B cell (primary cell): Measurements from ENCODE around the gene MAN1A1. TPM values are rescaled to one million over a fixed set of nuclear protein-coding genes. Genes with fewer than 3 reads are reported as not detected.

Source experiments
- ATAC-seq: fragments of 200-7000 bp; cut with Tn5 transposase; one replicate; pipeline ENCODE4 v1.10.0; 2021; ENCODE audit warnings: low read depth, mild to moderate bottlenecking, moderate number of reproducible peaks, moderate library complexity
- CTCF ChIA-PET: fragments of 350-600 bp; sonication (Branson Sonifier 250); formaldehyde crosslinking; loops from one replicate; lab custom pipeline; 2021; ENCODE audit warnings: antibody characterized with exemption, inconsistent platforms; lab: Charles Lee
- POLR2A ChIA-PET: fragments of 350-600 bp; sonication (Branson Sonifier 250); formaldehyde crosslinking; loops from one replicate; lab custom pipeline; 2021; ENCODE audit warnings: antibody characterized with exemption; lab: Charles Lee
- DNase-seq: peaks from one replicate; pipeline ENCODE4 v3.0.0; 2013
- H2AFZ ChIP-seq: 2 replicates; pipeline ENCODE4 v1.6.1; 2012; ENCODE audit warnings: mild to moderate bottlenecking, low read depth, low read length; ENCODE audit not compliant: insufficient read depth, poor library complexity, severe bottlenecking
- H3K27ac ChIP-seq, 2 donors: 1 replicate in 1 of 2; 2 replicates in 1 of 2; pipeline ENCODE4 v1.5.1; 2012 to 2013; ENCODE audit warnings: low read length in 2 of 2, mild to moderate bottlenecking in 2 of 2, moderate library complexity in 1 of 2
- H3K27me3 ChIP-seq, 4 experiments: fragments of 200-600 bp in 1 of 4; sonication (generic) in 1 of 4; replicated peaks in 1 of 4; 1 replicate in 2 of 4; 2 replicates in 2 of 4; pipeline versions ENCODE4 v1.6.1 to v1.7.0; 2013 to 2016; ENCODE audit warnings: low read length in 3 of 4, mild to moderate bottlenecking in 2 of 4, mixed read lengths in 1 of 4, moderate library complexity in 1 of 4; ENCODE audit not compliant: insufficient read depth in 4 of 4, control insufficient read depth in 3 of 4; ENCODE audit errors: control extremely low read depth in 1 of 4
- H3K36me3 ChIP-seq, 2 experiments: replicated peaks in 1 of 2; 1 replicate in 1 of 2; 2 replicates in 1 of 2; pipeline versions ENCODE4 v1.6.1 to v1.7.1; 2013; ENCODE audit warnings: low read length in 1 of 2; ENCODE audit not compliant: insufficient read depth in 2 of 2, control insufficient read depth in 1 of 2; ENCODE audit errors: control extremely low read depth in 1 of 2, extremely low read depth in 1 of 2
- H3K4me1 ChIP-seq, 2 donors: fragments of 200-600 bp in 1 of 2; sonication (generic) in 1 of 2; 1 replicate in 1 of 2; 2 replicates in 1 of 2; pipeline versions ENCODE4 v1.5.1 to v1.6.1; 2013 to 2017; ENCODE audit warnings: low read length in 2 of 2; ENCODE audit not compliant: control insufficient read depth in 2 of 2, insufficient read depth in 2 of 2
- H3K4me2 ChIP-seq: replicated peaks from 2 replicates; pipeline ENCODE3; 2012; ENCODE audit warnings: mild to moderate bottlenecking, low read depth, low read length; ENCODE audit not compliant: poor library complexity, severe bottlenecking
- H3K4me3 ChIP-seq, 5 experiments: fragments of 200-600 bp in 1 of 5; sonication (generic) in 1 of 5; 1 replicate in 3 of 5; 2 replicates in 2 of 5; pipeline versions ENCODE4 v1.5.1 to v1.7.0; 2011 to 2016; ENCODE audit warnings: low read length in 4 of 5, mild to moderate bottlenecking in 4 of 5, low read depth in 2 of 5, control low read depth in 1 of 5, moderate library complexity in 1 of 5; ENCODE audit not compliant: insufficient read depth in 1 of 5; ENCODE audit errors: control extremely low read depth in 1 of 5, extremely low read depth in 1 of 5
- H3K79me2 ChIP-seq: fragments of 200-600 bp; sonication (generic); one replicate; pipeline ENCODE4 v1.6.0; 2016; ENCODE audit warnings: low read length; ENCODE audit not compliant: control insufficient read depth, insufficient read depth
- H3K9ac ChIP-seq: fragments of 200-600 bp; sonication (generic); 2 replicates; pipeline ENCODE4 v1.6.1; 2017; ENCODE audit warnings: mild to moderate bottlenecking, low read length, moderate library complexity
- H3K9me3 ChIP-seq, 3 donors: one replicate each; pipeline versions ENCODE4 v1.6.1 to v1.7.1; 2013; ENCODE audit warnings: low read length in 2 of 3; ENCODE audit not compliant: control insufficient read depth in 2 of 3, insufficient read depth in 1 of 3; ENCODE audit errors: control extremely low read depth in 1 of 3
- H4K20me1 ChIP-seq: 2 replicates; pipeline ENCODE4 v1.6.0; 2012; ENCODE audit warnings: mild to moderate bottlenecking, low read length; ENCODE audit not compliant: insufficient read depth, control insufficient read depth, poor library complexity, severe bottlenecking
- H3K27ac Mint-ChIP-seq: one replicate; pipeline ENCODE4 v1.8.0; 2021; ENCODE audit warnings: mixed read lengths
- H3K27me3 Mint-ChIP-seq: one replicate; pipeline ENCODE4 v1.8.0; 2021; ENCODE audit warnings: mixed read lengths
- H3K4me1 Mint-ChIP-seq: one replicate; pipeline ENCODE4 v1.8.0; 2021; ENCODE audit warnings: mixed read lengths
- H3K4me3 Mint-ChIP-seq: one replicate; pipeline ENCODE4 v1.8.0; 2021; ENCODE audit warnings: mixed read lengths
- H3K9me3 Mint-ChIP-seq: one replicate; pipeline ENCODE4 v1.8.0; 2022; ENCODE audit warnings: mixed read lengths; ENCODE audit not compliant: insufficient read depth
- CTCF ChIP-seq: fragments of 200-600 bp; IDR thresholded peaks from one replicate; pipeline ENCODE4 v1.8.0; 2022; ENCODE audit warnings: antibody characterized with exemption, mild to moderate bottlenecking
- EZH2 ChIP-seq: IDR thresholded peaks from 2 replicates; pipeline ENCODE4 v1.6.1; 2012; ENCODE audit warnings: borderline replicate concordance, low read depth, mild to moderate bottlenecking, moderate library complexity, low read length; ENCODE audit not compliant: insufficient read depth, poor library complexity, severe bottlenecking
- WGBS: methylation state at CpG from one replicate; pipeline ENCODE4 v1.1.5; 2013; ENCODE audit warnings: missing lambda C conversion rate; ENCODE audit not compliant: insufficient coverage; 5-methylcytosine and 5-hydroxymethylcytosine counted together
- intact Hi-C: fragments of 100-400 bp; cut with micrococcal nuclease; formaldehyde crosslinking; loops from one replicate; pipeline ENCODE4 v1.10.0; 2022
- polyA plus RNA-seq: library from polyadenylated mRNA; depleted of rRNA; stranded (reverse); fragments of >200 nt; gene quantifications from 2 replicates; pipeline ENCODE4 v1.2.3, GENCODE V29; 2012
- total RNA-seq, 2 donors: library from RNA; stranded (reverse); fragments of 120-200 nt in 1 of 2; gene quantifications; 1 replicate in 1 of 2; 2 replicates in 1 of 2; pipeline versions ENCODE4 v1.2.3 to v1.2.4, GENCODE V29; 2013 to 2022

MAN1A1 gene
- total and polyA plus RNA-seq, 2 donors (not counting 1 experiment from before 2014, with no cell fraction given), result 5.1 to 31.7 TPM

DNA sequence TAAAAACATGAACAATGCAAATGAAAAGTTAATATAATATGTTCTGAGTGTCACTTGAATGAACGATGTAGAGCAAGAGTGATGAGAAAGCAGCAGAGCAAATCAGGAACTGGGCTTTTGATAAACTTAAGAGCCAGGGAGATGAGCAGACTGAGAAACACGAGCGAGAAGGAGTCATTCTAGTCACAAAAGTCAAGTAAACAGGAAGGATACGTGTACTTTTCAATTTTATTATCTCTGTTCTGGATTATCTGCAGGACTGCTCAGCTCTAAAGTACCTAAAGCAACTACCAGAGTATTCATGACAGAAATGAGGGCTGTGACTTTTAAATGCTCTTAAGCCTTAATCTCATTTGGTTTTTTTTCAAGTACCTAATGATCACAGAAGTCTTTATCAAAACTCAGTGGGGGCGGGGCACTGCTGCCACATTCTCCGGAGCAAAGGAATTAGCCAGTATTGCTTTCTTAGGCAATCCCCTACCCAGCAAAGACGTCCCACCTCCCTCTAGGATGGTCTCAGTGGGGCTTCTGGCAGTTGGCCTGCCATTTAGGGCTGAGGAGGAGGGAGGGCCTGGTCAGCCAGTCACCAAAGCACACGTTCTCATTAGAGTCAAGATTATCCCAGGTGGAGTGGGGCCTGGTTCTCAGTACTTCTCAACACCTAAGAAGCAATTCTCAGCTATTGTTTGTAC lies 8.6 kb downstream of the MAN1A1 start:
- H3K27me3 ChIP-seq, result no peaks in the 10 kb centered on the region
- peak overlapping the region; percentile 18 for H3K4me2 ChIP-seq
- peak overlapping the region in 1 of 2 donors; percentile 25 for H3K27ac ChIP-seq
- H3K79me2 ChIP-seq, result peaks cover 49% of the 10 kb centered on the region
- TF ChIP-seq EZH2, result no peak
- TF ChIP-seq CTCF, result no peak
- ChIA-PET CTCF (no interaction called here), POLR2A (no interaction called here)
- H3K4me3 ChIP-seq, result no peak overlapping the region
- peak overlapping the region; percentile 25 for H2AFZ ChIP-seq
- DNase-seq, result no peak
- no peaks in the 10 kb centered on the region for H3K27me3 Mint-ChIP-seq
- no peaks in the 10 kb centered on the region for H3K9me3 Mint-ChIP-seq
- 41% methylated on average over 3 of the region's 8 CpGs for WGBS
- ATAC-seq, result no peak
- peaks cover 45% of the 10 kb centered on the region for H3K4me1 Mint-ChIP-seq
- intact Hi-C loops, result no loop called here
- no peak overlapping the region for H3K9ac ChIP-seq
- peaks cover 15 to 28% of the 10 kb centered on the region in 2 donors for H3K4me1 ChIP-seq
- peak overlapping the region; percentile 0 for H3K4me3 Mint-ChIP-seq
- no peaks in the 10 kb centered on the region for H4K20me1 ChIP-seq
- H3K9me3 ChIP-seq, result no peaks in the 10 kb centered on the region
- no peaks in the 10 kb centered on the region for H3K36me3 ChIP-seq
- no peak overlapping the region for H3K27ac Mint-ChIP-seq

- peaks cover 47% of the 10 kb centered on the region for H3K4me1 Mint-ChIP-seq
These were observed 9.6 kb downstream of the MAN1A1 start for GRCh38 chr6:119339941-119340456.

More at GRCh38 chr6:119339941-119340456, 9.6 kb downstream of the MAN1A1 start:
- peaks cover 24 to 28% of the 10 kb centered on the region in 2 donors for H3K4me1 ChIP-seq
- no peak for ATAC-seq
- WGBS, result 0% methylated on average over 1 of the region's 4 CpGs
- H3K27ac ChIP-seq, result no peak overlapping the region
- H3K27me3 Mint-ChIP-seq, result no peaks in the 10 kb centered on the region
- intact Hi-C loops, result no loop called here
- H3K4me3 Mint-ChIP-seq, result no peak overlapping the region
- H3K79me2 ChIP-seq, result peaks cover 41% of the 10 kb centered on the region
- CTCF ChIA-PET, result no interaction called here
- no peaks in the 10 kb centered on the region for H4K20me1 ChIP-seq
- TF ChIP-seq CTCF (no peak), EZH2 (no peak)
- no peak overlapping the region for H3K4me3 ChIP-seq
- H3K36me3 ChIP-seq, result no peaks in the 10 kb centered on the region
- H3K27ac Mint-ChIP-seq, result peak overlapping the region; percentile 5
- H3K9me3 Mint-ChIP-seq, result no peaks in the 10 kb centered on the region
- POLR2A ChIA-PET, result no interaction called here
- H3K4me2 ChIP-seq, result no peak overlapping the region
- H3K9me3 ChIP-seq, result no peaks in the 10 kb centered on the region
- no peaks in the 10 kb centered on the region for H3K27me3 ChIP-seq
- no peak for DNase-seq
- H3K9ac ChIP-seq, result no peak overlapping the region
- H2AFZ ChIP-seq, result no peak overlapping the region
